ENCODE results near the gene RSPH6A. TPM values are rescaled to one million over a fixed set of nuclear protein-coding genes. Genes with fewer than 3 reads are reported as not detected.

Gene RSPH6A
- total RNA-seq, 4 donors from 2014 or later: 0.23 TPM; not detected in 3

DNA sequence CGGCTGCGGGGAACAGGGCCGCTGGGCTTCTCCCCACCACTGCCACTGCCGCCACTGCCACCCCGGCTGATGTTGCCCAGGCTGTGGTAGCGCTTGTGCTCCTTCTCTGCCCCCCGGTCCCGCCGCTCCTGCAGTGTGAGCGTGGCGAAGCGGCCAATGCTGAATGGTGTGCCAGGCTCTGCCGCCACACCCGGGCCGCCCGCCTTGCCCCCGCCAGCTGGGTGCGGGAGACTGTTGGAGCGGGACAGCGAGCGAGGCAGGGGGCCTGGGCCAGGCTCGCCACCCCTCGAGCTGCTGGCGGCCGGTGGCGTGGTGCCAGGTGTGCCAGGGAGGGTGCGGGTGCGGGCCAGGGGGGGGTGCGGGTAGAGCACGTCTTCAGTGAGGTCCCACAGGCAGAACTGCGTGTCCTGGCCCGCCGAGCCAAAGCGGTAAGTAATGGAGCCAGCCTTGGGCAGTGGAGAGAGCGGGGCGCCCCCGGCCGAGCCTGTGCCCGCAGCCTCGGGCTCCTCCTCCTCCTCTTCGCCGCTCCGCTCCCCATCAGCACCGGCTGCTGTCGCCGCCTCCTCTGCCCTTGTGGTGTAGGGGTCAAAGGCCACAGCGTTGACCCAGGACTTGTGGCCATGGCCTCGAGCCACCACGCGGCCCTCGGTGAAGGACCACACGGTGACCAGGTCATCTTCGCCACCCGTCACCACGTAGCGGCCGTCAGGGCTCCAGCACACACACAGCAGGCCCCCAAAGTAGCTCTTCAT, 29.2 kb downstream of the RSPH6A start:
- TF ChIP-seq CTCF (IDR thresholded peaks at IDR 0.05): no peak
- TF ChIP-seq POLR2A (IDR thresholded peaks at IDR 0.05): no peak
- no peak for TF ChIP-seq EP300 (IDR thresholded peaks at IDR 0.05)
- no peak for TF ChIP-seq POLR2AphosphoS5 (IDR thresholded peaks at IDR 0.05)
- H3K27ac ChIP-seq: peak overlapping the region; percentile 75 to 97 (median 92)
- peaks cover 8 to 62% (median 27%) of the 10 kb centered on the region in 3 donors for H3K4me1 ChIP-seq
- no CpG with 5 or more reads among the region's 57 CpGs for WGBS, 2 donors (ENCODE audit: low coverage in 1 of 2)
- H3K9me3 ChIP-seq: no peaks in the 10 kb centered on the region
- no peak for ATAC-seq
- no peak overlapping the region for H3K4me3 ChIP-seq
- H3K36me3 ChIP-seq: peaks cover 0 to 59% of the 10 kb centered on the region in 2 donors
- no peaks in the 10 kb centered on the region for H3K27me3 ChIP-seq

DNA sequence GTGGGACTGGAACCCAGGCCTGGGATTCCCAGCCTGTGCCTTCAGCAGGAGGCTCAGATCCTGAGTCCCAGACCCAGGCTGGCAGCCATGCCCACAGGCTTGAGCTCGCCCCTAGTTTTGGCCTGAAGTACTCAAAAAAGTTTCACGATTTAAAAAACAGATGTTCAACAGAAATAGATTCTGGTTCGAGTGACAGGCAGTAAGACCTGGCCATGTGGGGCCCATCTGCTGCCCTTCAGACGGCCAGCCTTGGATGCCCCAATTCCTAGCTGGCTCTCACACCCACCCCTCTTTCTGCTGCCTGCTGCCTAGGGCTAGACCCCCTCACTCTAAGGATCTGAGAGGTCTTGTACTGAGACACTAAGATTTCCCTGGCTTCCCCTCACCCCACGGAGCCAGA, 30.0 kb downstream of the RSPH6A start:
- no peak overlapping the region for H3K4me3 ChIP-seq
- peak overlapping the region; percentile 75 to 97 (median 92) for H3K27ac ChIP-seq
- peaks cover 0 to 51% of the 10 kb centered on the region in 2 donors for H3K36me3 ChIP-seq
- TF ChIP-seq POLR2AphosphoS5 (IDR thresholded peaks at IDR 0.05): no peak
- TF ChIP-seq CTCF (IDR thresholded peaks at IDR 0.05): no peak
- TF ChIP-seq EP300 (IDR thresholded peaks at IDR 0.05): no peak
- TF ChIP-seq POLR2A (IDR thresholded peaks at IDR 0.05): no peak
- 61 to 67% methylated on average over 2 to 3 of the region's 5 CpGs for WGBS, 2 donors (ENCODE audit: low coverage in 1 of 2)
- peaks cover 8 to 65% (median 24%) of the 10 kb centered on the region in 3 donors for H3K4me1 ChIP-seq
- no peak for ATAC-seq
- H3K27me3 ChIP-seq: no peaks in the 10 kb centered on the region
- H3K9me3 ChIP-seq: no peaks in the 10 kb centered on the region

DNA sequence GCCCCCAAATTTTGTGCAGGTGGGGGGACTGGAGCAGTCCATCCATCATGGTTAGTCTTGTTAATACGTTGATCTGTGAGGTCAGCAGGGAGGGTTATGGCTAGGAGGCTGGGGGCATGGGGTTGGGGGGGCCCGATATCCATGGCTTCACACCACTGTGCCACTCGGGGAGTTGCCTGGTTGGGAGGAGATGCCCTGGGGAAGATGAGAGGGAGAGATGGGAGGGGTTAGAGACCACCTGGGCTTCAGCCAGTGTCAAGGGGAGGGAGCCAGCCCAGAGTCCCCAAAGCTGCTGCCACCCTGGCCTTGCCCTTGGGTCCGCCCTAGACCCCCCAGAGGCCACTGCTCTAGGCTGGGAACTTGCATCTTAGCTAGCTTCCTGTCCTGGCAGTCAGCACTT, 31.0 kb downstream of the RSPH6A start:
- Histone ChIP-seq H3K27me3 (no peaks in the 10 kb centered on the region), H3K9me3 (no peaks in the 10 kb centered on the region), H3K4me1 (peaks cover 8 to 75% (median 24%) of the 10 kb centered on the region in 3 donors), H3K4me3 (no peak overlapping the region), H3K27ac (peak overlapping the region; percentile 75 to 97 (median 92)), H3K36me3 (peaks cover 0 to 41% of the 10 kb centered on the region in 2 donors)
- TF ChIP-seq POLR2A (IDR thresholded peaks at IDR 0.05) (no peak), CTCF (IDR thresholded peaks at IDR 0.05) (no peak), EP300 (IDR thresholded peaks at IDR 0.05) (no peak), POLR2AphosphoS5 (IDR thresholded peaks at IDR 0.05) (no peak)
- WGBS, 2 donors (ENCODE audit: low coverage in 1 of 2): no CpG with 5 or more reads among the region's 4 CpGs
- no peak for ATAC-seq

DNA sequence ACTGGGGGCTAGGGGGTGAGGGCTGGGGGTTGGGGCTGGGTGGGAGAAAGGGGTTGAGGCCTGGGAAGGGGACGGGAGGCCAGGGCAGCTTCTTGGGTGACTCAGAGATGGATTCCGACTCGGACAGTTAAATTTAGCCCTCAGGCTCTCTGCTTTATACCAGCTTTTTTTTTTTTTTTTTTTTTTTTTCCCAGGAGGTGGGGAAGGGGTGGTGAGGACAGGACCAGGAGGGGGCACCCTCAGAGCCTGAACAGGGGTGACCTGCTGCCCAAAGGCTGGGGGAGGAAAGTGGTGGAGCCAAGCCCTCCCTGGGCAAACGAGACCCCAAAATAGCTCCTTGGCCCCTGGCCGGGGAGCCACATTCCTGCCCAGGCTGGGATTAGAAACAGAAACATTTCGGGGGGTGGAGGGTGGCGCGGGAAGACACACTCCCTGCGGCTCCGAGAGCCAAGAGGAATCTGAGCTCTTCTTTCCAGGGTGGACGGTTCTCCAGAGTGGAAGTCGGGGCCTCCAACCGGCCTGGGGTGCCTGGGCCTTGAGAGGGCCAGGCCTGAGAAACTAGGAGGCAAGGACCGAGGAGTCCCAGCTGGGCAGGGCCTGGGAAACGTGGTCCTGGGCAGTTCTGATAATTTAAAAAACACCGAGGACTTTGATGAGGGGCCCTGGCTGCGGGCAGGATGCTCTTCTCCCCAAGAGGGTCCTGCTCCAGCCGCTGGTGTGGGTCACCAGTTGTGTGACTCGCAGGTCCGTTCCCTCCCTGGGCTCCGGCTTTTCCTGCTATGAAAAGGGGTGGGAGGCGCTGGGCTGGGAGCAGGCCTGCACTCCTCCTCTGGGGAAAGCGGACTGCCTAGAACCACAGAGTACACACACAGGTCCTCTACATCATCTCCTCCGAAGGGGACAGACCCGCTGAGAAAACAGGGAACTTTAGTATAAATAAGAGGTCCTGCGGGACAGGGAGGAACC, 32.0 kb downstream of the RSPH6A start:
- H3K4me1 ChIP-seq: peaks cover 8 to 85% (median 28%) of the 10 kb centered on the region in 3 donors
- H3K27ac ChIP-seq: peak overlapping the region; percentile 75 to 97 (median 92)
- H3K27me3 ChIP-seq: no peaks in the 10 kb centered on the region
- peak overlapping the region; percentile 66 to 90 for H3K4me3 ChIP-seq
- peak; percentile 44 to 53 for TF ChIP-seq POLR2A (IDR thresholded peaks at IDR 0.05)
- TF ChIP-seq CTCF (IDR thresholded peaks at IDR 0.05): peak in 1 of 4 experiments; percentile 3
- peak; percentile 94 for TF ChIP-seq POLR2AphosphoS5 (IDR thresholded peaks at IDR 0.05)
- TF ChIP-seq EP300 (IDR thresholded peaks at IDR 0.05): no peak
- peak; percentile 64 for ATAC-seq
- H3K9me3 ChIP-seq: no peaks in the 10 kb centered on the region
- WGBS, 2 donors (ENCODE audit: low coverage in 1 of 2): 7 to 33% methylated on average over 6 to 10 of the region's 26 CpGs
- H3K36me3 ChIP-seq: peaks cover 0 to 40% of the 10 kb centered on the region in 2 donors

All from gastroesophageal sphincter (tissue), 4 donors.